ENCODE data around the gene SLC22A5. TPM values are rescaled to one million over a fixed set of nuclear protein-coding genes. Genes with fewer than 3 reads are reported as not detected.

Gene SLC22A5
- total RNA-seq, 1 donor from 2014 or later = 13.2 TPM

DNA sequence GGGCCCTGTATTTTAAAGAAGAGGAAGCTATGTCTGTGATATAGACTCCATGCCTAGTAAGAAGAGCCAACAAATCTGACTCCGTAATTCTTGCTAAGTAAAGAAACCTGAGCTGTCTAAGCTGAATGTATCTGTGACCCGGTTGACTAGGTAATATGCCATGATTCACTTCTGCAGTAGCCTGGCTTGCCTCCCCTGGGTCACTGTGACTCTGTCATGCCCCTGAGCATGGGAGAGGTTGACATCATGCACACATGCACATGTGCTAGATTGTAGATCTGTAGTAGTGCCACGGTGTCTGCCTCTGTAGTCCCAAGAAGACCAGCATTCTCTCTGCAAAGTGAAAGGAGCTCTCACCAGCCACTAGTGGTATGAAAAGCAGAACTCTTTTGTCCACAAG, 9.1 kb downstream of the SLC22A5 start:
- DNase-seq (ENCODE audit: low read depth) = no peak
- H3K36me3 ChIP-seq (ENCODE audit: control insufficient read depth, insufficient read depth, low read length) = no peaks in the 10 kb centered on the region

DNA sequence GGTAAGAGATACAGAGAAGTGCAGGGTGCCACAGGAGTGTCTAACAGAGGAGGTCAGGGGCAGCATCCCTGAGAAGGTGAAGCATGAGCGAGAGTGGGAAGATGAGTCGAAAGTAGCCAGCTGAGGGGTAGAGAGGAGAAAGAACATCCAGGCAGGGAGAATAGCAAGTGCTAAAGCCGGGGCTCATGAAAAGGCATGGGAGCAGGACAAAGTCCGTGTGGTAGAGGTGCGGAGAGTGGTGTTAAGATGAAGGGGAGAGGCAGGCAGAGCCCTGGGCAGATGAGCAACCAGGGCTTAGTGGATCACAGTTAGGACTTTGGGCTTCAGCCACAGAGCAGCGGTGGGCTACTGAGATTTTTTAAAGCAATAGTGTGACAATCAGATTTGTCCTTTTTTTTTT, 10.5 kb downstream of the SLC22A5 start:
- no peak for DNase-seq (ENCODE audit: low read depth)
- H3K4me3 ChIP-seq (ENCODE audit: low read depth, low read length) = no peak overlapping the region
- TF ChIP-seq, protein P1, sequence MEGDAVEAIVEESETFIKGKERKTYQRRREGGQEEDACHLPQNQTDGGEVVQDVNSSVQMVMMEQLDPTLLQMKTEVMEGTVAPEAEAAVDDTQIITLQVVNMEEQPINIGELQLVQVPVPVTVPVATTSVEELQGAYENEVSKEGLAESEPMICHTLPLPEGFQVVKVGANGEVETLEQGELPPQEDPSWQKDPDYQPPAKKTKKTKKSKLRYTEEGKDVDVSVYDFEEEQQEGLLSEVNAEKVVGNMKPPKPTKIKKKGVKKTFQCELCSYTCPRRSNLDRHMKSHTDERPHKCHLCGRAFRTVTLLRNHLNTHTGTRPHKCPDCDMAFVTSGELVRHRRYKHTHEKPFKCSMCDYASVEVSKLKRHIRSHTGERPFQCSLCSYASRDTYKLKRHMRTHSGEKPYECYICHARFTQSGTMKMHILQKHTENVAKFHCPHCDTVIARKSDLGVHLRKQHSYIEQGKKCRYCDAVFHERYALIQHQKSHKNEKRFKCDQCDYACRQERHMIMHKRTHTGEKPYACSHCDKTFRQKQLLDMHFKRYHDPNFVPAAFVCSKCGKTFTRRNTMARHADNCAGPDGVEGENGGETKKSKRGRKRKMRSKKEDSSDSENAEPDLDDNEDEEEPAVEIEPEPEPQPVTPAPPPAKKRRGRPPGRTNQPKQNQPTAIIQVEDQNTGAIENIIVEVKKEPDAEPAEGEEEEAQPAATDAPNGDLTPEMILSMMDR (IDR thresholded peaks at IDR 0.05; ENCODE audit: insufficient read depth, low read length, poor library complexity, severe bottlenecking) = no peak
- no peaks in the 10 kb centered on the region for H3K36me3 ChIP-seq (ENCODE audit: control insufficient read depth, insufficient read depth, low read length)
- no peaks in the 10 kb centered on the region for H3K27me3 ChIP-seq (ENCODE audit: control insufficient read depth, insufficient read depth, low read length)

More for the DNA sequence above, 9.1 kb downstream of the SLC22A5 start:
- TF ChIP-seq, protein P1 (IDR thresholded peaks at IDR 0.05; ENCODE audit: insufficient read depth, low read length, poor library complexity, severe bottlenecking) = no peak
- H3K27me3 ChIP-seq (ENCODE audit: control insufficient read depth, insufficient read depth, low read length) = no peaks in the 10 kb centered on the region
- H3K4me3 ChIP-seq (ENCODE audit: low read depth, low read length) = no peak overlapping the region

DNA sequence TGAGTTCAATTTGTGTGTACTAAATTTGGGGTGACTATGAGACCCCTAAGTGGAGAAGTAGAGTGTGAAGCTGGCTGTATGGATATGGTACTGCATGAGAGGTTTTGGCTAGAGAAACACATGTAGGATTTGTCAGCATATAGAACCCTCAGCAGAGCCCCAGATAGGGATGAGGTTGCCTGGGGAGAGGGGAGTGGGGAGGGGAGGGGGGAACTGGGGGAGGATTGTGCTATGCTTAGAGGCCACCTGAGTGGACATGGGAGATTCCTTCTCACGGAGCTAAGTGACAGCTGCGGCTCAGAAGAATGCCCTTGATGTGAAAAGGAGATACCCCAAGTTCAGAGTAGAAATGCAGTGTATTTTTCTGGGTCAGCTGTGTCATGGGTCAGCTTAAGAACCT, 11.2 kb downstream of the SLC22A5 start:
- TF ChIP-seq, protein P1 (IDR thresholded peaks at IDR 0.05; ENCODE audit: insufficient read depth, low read length, poor library complexity, severe bottlenecking) = no peak
- no peaks in the 10 kb centered on the region for H3K36me3 ChIP-seq (ENCODE audit: control insufficient read depth, insufficient read depth, low read length)
- DNase-seq (ENCODE audit: low read depth) = no peak
- no peaks in the 10 kb centered on the region for H3K27me3 ChIP-seq (ENCODE audit: control insufficient read depth, insufficient read depth, low read length)
- H3K4me3 ChIP-seq (ENCODE audit: low read depth, low read length) = no peak overlapping the region

DNA sequence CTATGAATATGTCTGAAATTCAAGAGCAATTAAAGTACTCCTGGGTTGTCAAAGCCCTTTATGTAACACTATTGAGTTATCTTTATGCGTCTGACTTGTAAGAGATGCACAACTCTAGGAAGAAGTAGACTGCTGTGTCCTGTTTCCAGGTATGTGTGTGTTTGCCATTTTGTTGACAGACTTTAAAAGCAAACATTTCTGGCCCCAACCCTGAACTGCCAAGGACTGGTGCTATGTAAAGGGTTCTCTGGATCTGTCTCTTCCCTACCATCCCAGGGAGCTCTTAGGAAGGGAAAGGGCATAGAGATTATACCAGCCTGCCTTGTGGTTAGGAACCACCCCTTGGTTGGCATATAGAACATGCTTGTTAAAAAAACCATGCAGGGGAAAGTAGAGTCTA, 12.1 kb downstream of the SLC22A5 start:
- H3K27me3 ChIP-seq (ENCODE audit: control insufficient read depth, insufficient read depth, low read length) = no peaks in the 10 kb centered on the region
- no peak overlapping the region for H3K4me3 ChIP-seq (ENCODE audit: low read depth, low read length)
- no peaks in the 10 kb centered on the region for H3K36me3 ChIP-seq (ENCODE audit: control insufficient read depth, insufficient read depth, low read length)
- TF ChIP-seq, protein P1 (IDR thresholded peaks at IDR 0.05; ENCODE audit: insufficient read depth, low read length, poor library complexity, severe bottlenecking) = no peak
- no peak for DNase-seq (ENCODE audit: low read depth)

DNA sequence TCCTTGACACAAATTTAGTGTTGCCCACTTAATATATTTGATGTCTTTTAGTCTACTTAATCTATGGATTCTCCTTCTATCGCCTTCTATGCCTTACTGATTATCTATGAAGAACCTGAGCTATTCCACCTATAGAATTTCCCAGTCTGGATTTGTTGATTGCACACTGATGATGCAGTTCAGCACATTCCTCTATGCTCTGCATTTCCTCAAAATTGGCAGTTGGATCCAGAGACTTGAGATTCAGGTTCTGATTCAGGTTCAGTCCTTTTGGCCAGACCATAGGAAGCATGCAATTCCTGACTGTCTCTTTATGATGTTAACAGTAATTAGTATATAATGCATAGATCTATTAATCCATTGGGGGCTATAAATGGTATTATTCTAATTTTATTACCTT, 13.8 kb downstream of the SLC22A5 start:
- Histone ChIP-seq H3K27me3 (ENCODE audit: control insufficient read depth, insufficient read depth, low read length) (no peaks in the 10 kb centered on the region), H3K4me3 (ENCODE audit: low read depth, low read length) (no peak overlapping the region), H3K36me3 (ENCODE audit: control insufficient read depth, insufficient read depth, low read length) (no peaks in the 10 kb centered on the region)
- TF ChIP-seq, protein P1 (IDR thresholded peaks at IDR 0.05; ENCODE audit: insufficient read depth, low read length, poor library complexity, severe bottlenecking) = no peak
- DNase-seq (ENCODE audit: low read depth) = no peak

DNA sequence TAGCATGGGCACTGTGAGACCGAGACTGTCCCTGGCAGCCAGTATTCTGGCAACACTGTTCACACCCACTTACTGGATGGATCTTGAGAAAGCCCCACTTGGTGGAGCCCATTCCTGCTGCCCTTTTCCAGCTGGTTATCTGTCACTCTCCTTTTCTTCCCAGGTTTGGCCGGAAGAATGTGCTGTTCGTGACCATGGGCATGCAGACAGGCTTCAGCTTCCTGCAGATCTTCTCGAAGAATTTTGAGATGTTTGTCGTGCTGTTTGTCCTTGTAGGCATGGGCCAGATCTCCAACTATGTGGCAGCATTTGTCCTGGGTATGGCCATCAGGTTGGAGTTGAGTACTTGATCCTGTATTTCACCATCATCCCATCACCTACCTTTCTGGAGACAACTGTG, 14.5 kb downstream of the SLC22A5 start:
- TF ChIP-seq, protein P1 (IDR thresholded peaks at IDR 0.05; ENCODE audit: insufficient read depth, low read length, poor library complexity, severe bottlenecking) = no peak
- no peaks in the 10 kb centered on the region for H3K27me3 ChIP-seq (ENCODE audit: control insufficient read depth, insufficient read depth, low read length)
- no peak overlapping the region for H3K4me3 ChIP-seq (ENCODE audit: low read depth, low read length)
- H3K36me3 ChIP-seq (ENCODE audit: control insufficient read depth, insufficient read depth, low read length) = no peaks in the 10 kb centered on the region
- DNase-seq (ENCODE audit: low read depth) = no peak
